HFF-Myc (cell line): ENCODE results near the gene DTX3.
"Not testable (repeated sequence)": the region's sequence is repeated elsewhere in the genome, so short reads cannot be mapped to it uniquely, and the experiment has no call there.

Experiments used
- DNase-seq: peaks from one replicate; pipeline ENCODE4 v3.0.0-alpha.2; 2011; ENCODE audit warnings: low read depth; ENCODE audit errors: extremely low read depth
- H3K4me3 ChIP-seq: replicated peaks from 2 replicates; pipeline ENCODE4 v1.5.1; 2011; ENCODE audit warnings: low read depth, mild to moderate bottlenecking, control low read depth, low read length
- CTCF ChIP-seq: IDR thresholded peaks from 2 replicates; pipeline ENCODE4 v1.5.1; 2012; ENCODE audit warnings: mild to moderate bottlenecking, low read depth, low read length, control low read depth; ENCODE audit errors: missing control alignments

DTX3 gene

GRCh38 chr12:57568838-57569237 lies 35.8 kb upstream of the DTX3 start:
- no peak for DNase-seq
- H3K4me3 ChIP-seq, result no peak overlapping the region
- TF ChIP-seq CTCF, result no peak

GRCh38 chr12:57569858-57570257 lies 34.8 kb upstream of the DTX3 start:
- TF ChIP-seq CTCF, result no peak
- DNase-seq, result no peak
- no peak overlapping the region for H3K4me3 ChIP-seq

GRCh38 chr12:57570438-57570837 lies 34.2 kb upstream of the DTX3 start:
- not testable (repeated sequence) for H3K4me3 ChIP-seq, DNase-seq

GRCh38 chr12:57571926-57572762 lies 32.5 kb upstream of the DTX3 start:
- no peak overlapping the region for H3K4me3 ChIP-seq
- no peak for TF ChIP-seq CTCF
- no peak for DNase-seq

GRCh38 chr12:57574795-57575194 lies 29.8 kb upstream of the DTX3 start:
- no peak overlapping the region for H3K4me3 ChIP-seq
- no peak for DNase-seq
- TF ChIP-seq CTCF, result no peak

- no peak overlapping the region for H3K4me3 ChIP-seq
- no peak for TF ChIP-seq CTCF
- DNase-seq, result no peak
These were observed 28.6 kb upstream of the DTX3 start for GRCh38 chr12:57575771-57576612.

GRCh38 chr12:57576613-57577160 lies 27.9 kb upstream of the DTX3 start:
- TF ChIP-seq CTCF, result no peak
- H3K4me3 ChIP-seq, result no peak overlapping the region
- DNase-seq, result no peak
